Activated CD4-positive, alpha-beta T cell treated with anti-CD3 and anti-CD28 coated beads, Interleukin-2, Interleukin-4, amounts not matched to agents 100 ng/mL and 50 ng/mL, durations not matched to agents 16 hours and 8 hours (primary cell): ENCODE measurements around the gene NOVA2.

ENCODE experiments used
- DNase-seq: peaks from one replicate; pipeline ENCODE4 v3.0.0-alpha.2; 2020; ENCODE audit warnings: low spot score

The NOVA2 gene

DNA sequence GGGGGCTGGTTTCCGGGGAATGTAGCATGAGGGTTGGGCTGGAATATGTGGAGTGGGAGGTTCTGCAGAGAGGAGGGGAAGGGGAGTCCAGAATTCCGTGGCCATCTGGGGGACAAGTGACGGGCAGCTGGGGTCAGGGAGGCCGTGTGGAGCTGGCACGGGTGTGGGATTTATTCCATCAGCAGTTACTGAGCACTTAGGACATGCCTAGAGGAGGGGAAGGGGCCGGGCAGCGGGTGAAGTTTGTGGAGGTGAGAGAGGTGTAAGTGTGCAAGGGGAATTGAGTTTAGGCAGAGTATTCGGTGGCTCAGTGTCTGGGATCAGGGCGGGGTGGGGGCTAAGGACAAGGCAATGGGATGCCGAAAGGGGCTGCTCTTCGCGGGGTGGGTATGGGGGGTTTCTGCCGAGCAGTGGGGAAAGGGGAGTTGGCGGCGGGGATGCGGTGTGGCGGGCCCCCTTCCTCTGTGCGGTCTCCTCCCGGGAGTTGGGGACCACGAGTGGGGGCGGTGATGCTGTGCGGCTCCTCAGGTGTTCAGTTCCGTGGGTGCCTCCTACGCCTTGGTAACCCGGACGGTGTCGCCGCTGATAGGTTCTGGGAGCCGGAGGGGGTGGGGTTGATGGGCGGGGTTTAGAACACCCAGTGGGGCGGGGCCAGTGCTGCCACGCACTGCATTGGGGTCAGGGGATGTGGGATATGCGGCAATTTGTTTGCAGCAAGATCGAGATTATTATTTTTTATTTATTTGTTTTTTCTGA, 27.0 kb upstream of the NOVA2 start:
- DNase-seq = peak; percentile 67

GRCh38 chr19:45999653-46000121, 26.0 kb upstream of the NOVA2 start:
- DNase-seq = no peak

GRCh38 chr19:45998834-45999233, 25.2 kb upstream of the NOVA2 start:
- DNase-seq = no peak

- no peak for DNase-seq
These were observed 23.3 kb upstream of the NOVA2 start for GRCh38 chr19:45996933-45997332.

DNA sequence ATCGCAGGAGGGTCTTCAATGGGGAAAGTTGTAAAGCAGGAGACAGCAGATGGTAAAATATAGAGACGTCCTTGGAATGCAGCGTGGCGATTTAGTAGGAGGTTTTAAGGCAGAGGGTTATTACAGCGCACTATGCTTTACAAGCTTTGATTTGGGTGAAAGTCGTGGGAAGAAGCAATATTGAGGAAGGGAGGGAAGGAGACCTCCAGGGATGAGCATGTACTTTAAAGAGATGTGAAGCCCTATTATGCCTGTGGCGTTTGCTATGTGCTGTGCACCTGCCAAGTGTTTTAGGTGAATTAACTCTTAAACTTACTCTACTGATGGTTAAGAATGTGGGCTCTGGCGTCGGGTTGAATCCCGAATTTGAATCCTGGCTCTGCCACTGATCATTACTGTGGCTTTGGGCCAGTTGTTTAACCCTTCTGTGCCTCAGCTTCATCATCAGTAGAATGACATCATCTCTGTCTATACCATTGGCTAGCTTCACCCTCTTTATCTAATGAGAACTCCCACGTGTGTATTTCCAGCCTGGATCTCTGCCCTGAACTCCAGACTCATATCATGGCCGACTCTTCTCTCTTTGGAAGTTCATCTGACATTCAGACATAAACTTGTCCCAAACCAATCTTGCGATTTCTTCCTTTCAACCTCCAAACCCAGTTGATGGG, 22.2 kb upstream of the NOVA2 start:
- no peak for DNase-seq

GRCh38 chr19:45994998-45995714, 21.5 kb upstream of the NOVA2 start, which contains the start of gene CCDC61:
Gene CCDC61 (plus strand): TSS chr19:45995467. CDS start chr19:46003019, 7,552 bp downstream.
- DNase-seq = peak; percentile 100

DNA sequence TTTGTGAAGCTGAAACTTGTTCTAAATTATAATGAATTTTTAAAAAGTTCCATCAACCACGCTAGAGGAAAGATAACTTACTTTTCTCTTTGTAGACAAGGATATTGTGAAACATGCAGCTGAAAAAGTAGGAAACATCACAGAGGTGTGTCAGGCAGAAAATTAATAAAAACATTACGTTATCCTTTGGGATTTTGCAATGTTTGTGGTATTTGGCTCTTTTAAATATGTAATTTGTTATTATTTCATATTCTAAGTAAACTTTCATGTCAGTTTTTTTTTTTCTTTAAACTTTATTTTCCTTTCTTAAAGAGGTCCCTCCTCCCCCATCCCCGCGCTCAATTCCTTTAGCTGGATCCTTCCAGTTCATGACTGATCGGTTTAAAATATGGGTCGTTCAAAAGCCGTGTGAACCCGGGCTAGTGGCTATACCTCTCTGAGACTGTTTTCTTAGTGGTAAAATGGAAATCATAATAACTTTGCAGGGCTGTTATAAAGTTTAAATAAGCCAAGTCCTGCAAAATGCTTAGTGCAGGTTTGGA, 20.9 kb upstream of the NOVA2 start:
- no peak for DNase-seq

DNA sequence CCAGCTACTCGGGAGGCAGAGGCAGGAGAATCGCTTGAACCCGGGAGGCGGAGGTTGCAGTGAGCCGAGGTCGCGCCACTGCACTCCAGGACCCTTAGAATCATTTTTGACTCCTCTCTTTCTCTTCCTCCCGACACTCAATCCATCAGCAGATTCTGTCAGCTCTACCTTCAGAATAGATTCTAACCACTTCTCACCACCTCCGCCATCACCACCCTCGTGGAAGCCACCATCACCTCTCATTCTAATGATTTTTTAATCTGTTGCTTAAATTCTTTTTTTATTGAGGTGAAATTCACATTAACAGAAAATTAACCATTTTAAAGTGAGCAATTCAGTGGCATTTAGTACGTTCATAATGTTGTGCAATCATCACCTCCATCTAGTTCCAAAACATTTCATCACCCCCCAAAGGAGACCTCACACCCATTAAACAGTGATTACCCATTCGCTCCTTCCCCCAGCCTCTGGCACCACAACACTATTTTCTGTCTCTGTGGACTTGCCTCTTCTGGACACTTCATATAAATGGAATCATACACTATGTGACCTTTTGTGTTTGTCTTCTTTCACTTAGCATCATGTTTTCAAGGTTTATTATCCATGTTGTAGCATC, 16.6 kb upstream of the NOVA2 start:
- DNase-seq = no peak

GRCh38 chr19:45985321-45985720, 11.7 kb upstream of the NOVA2 start:
- no peak for DNase-seq

DNA sequence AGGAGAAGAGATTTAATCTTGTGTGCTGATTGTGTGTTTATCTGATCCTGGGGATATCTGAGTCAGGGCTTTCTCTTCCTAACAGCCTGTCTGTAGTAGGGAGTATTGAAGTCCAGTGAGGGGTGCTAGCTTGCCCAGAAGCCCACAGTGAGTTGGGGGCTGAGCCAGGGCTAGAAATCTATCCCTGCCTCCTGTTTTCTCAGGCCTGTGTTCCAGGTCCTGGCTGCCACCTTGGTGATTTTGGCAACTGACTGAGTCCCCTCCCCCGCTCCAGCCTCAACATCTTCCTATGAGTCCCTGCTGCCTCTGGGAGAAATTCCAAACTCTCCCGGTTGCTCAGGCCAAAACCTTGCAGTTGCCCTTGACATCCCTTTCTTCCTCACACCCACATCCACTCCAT, 7.7 kb upstream of the NOVA2 start:
- no peak for DNase-seq

GRCh38 chr19:45978156-45978555, 4.5 kb upstream of the NOVA2 start:
- DNase-seq = no peak

- no peak for DNase-seq
These were observed 2.5 kb upstream of the NOVA2 start for GRCh38 chr19:45976178-45976577.

GRCh38 chr19:45975306-45976070, 1.8 kb upstream of the NOVA2 start:
- DNase-seq = no peak

GRCh38 chr19:45972947-45973540, 621 bp downstream of the NOVA2 start:
- no peak for DNase-seq

GRCh38 chr19:45972081-45972946, 1.4 kb downstream of the NOVA2 start:
- no peak for DNase-seq

GRCh38 chr19:45971260-45971902, 2.3 kb downstream of the NOVA2 start:
- DNase-seq = no peak

DNA sequence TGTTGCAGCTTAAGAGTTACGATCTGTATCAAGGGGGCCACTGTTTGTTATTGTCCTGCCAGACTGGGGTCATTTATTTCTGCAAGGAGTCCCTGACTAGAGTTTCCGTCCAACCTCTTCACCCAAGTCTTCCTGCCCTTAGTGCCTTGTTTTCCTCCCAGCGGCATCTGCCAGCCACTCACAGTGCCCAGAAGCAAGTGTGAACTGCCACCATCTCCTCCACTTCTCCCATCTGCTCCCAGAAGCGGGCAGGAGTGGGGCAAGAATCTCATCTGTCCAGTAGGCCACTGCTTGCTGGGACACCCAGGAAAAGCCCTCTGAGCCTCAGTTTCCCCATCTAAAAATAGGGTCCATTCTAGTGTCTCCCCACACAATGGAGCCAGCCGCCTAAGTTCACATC, 4.0 kb downstream of the NOVA2 start:
- DNase-seq = no peak

DNA sequence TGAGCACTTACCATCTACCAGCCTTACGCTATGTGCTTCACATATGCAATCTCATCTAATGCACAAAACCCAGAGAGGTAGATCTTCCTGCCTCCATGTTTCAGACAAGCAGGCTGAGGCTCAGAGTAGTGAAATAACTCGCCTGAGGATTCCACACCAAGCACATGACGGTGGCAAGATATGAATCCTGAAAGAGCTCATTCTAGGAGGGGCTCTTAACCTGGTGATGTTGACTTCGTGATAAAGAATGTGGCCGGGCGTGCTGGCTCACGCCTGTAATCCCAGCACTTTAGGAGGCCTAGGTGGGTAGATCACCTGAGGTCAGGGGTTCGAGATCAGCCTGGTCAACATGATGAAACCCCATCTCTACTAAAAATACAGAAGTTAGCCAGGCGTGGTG, 5.0 kb downstream of the NOVA2 start:
- no peak for DNase-seq

GRCh38 chr19:45967246-45967645, 6.4 kb downstream of the NOVA2 start:
- no peak for DNase-seq
